Activated T-helper 1 cell treated with Interleukin-2 at 50 U/mL for 16 hours (primary cell): Measurements from ENCODE around the gene LSG1.

ENCODE experiments used
- DNase-seq: peaks from one replicate; pipeline ENCODE4 v3.0.0-alpha.2; 2020; ENCODE audit warnings: low read depth

LSG1 gene

GRCh38 chr3:194671900-194672808 lies at the start of gene LSG1:
TSS of gene LSG1 (minus strand) at chr3:194672191. CDS start at chr3:194672162, 29 bp downstream.
- DNase-seq = peak; percentile 80

GRCh38 chr3:194720048-194720447 lies 48.1 kb upstream of the LSG1 start:
- DNase-seq = no peak

GRCh38 chr3:194718079-194718478 lies 46.1 kb upstream of the LSG1 start:
- no peak for DNase-seq

GRCh38 chr3:194715022-194715800 lies 43.2 kb upstream of the LSG1 start:
- DNase-seq = no peak

- DNase-seq = no peak
Measured at GRCh38 chr3:194714564-194714963, 42.6 kb upstream of the LSG1 start.

- DNase-seq = no peak
Measured at GRCh38 chr3:194714137-194714455, 42.1 kb upstream of the LSG1 start.

- no peak for DNase-seq
Measured at GRCh38 chr3:194713299-194714136, 41.5 kb upstream of the LSG1 start.

- no peak for DNase-seq
Measured at GRCh38 chr3:194711913-194712312, 39.9 kb upstream of the LSG1 start.

GRCh38 chr3:194711286-194711685 lies 39.3 kb upstream of the LSG1 start:
- no peak for DNase-seq

GRCh38 chr3:194707147-194707540 lies 35.2 kb upstream of the LSG1 start:
- no peak for DNase-seq

GRCh38 chr3:194705761-194706160 lies 33.8 kb upstream of the LSG1 start:
- no peak for DNase-seq

GRCh38 chr3:194705227-194705626 lies 33.2 kb upstream of the LSG1 start:
- DNase-seq = no peak

GRCh38 chr3:194702545-194702944 lies 30.6 kb upstream of the LSG1 start:
- DNase-seq = no peak

- DNase-seq = no peak
Measured at GRCh38 chr3:194696702-194697101, 24.7 kb upstream of the LSG1 start.

- DNase-seq = no peak
Measured at GRCh38 chr3:194691481-194692283, 19.7 kb upstream of the LSG1 start.

- no peak for DNase-seq
Measured at GRCh38 chr3:194690501-194691372, 18.7 kb upstream of the LSG1 start.

- no peak for DNase-seq
Measured at GRCh38 chr3:194689493-194689944, 17.5 kb upstream of the LSG1 start.

GRCh38 chr3:194688946-194689345 lies 17.0 kb upstream of the LSG1 start:
- no peak for DNase-seq

- DNase-seq = no peak
Measured at GRCh38 chr3:194688200-194688740, 16.3 kb upstream of the LSG1 start.

- peak; percentile 70 for DNase-seq
Measured at GRCh38 chr3:194687638-194688199, 15.7 kb upstream of the LSG1 start.
